Osteocyte (in vitro differentiated cells): Measurements from ENCODE around the gene SLC12A1. TPM values are rescaled to one million over a fixed set of nuclear protein-coding genes. Genes with fewer than 3 reads are reported as not detected.
A peak's percentile ranks its signal among the peaks of the same experiment; 100 is the strongest.

ENCODE experiments used
- DNase-seq: peaks from one replicate; pipeline ENCODE4 v3.0.0; 2021; ENCODE audit warnings: mixed read lengths; ENCODE audit not compliant: unreplicated experiment; ENCODE audit errors: extremely low spot score
- H3K27ac Mint-ChIP-seq: one replicate; pipeline ENCODE4 v1.8.0; 2021; ENCODE audit warnings: mild to moderate bottlenecking, mixed read lengths; ENCODE audit not compliant: unreplicated experiment
- H3K27me3 Mint-ChIP-seq: one replicate; pipeline ENCODE4 v1.8.0; 2021; ENCODE audit warnings: mixed read lengths; ENCODE audit not compliant: unreplicated experiment
- H3K36me3 Mint-ChIP-seq: one replicate; pipeline ENCODE4 v1.8.0; 2021; ENCODE audit warnings: mixed read lengths; ENCODE audit not compliant: unreplicated experiment
- H3K4me1 Mint-ChIP-seq: one replicate; pipeline ENCODE4 v1.8.0; 2021; ENCODE audit warnings: mixed read lengths; ENCODE audit not compliant: unreplicated experiment
- H3K4me3 Mint-ChIP-seq: one replicate; pipeline ENCODE4 v1.8.0; 2021; ENCODE audit warnings: mild to moderate bottlenecking, moderate library complexity, mixed read lengths; ENCODE audit not compliant: unreplicated experiment
- H3K9me3 Mint-ChIP-seq: one replicate; pipeline ENCODE4 v1.8.0; 2021; ENCODE audit warnings: mixed read lengths; ENCODE audit not compliant: unreplicated experiment
- total RNA-seq: library from RNA; stranded (reverse); gene quantifications from 2 replicates; pipeline ENCODE4 v1.2.1, GENCODE V29; 2021
- TF ChIP-seq, protein P1 (sequence below): fragments of 200-600 bp; sonication (generic); IDR thresholded peaks from 2 replicates; pipeline ENCODE4 v1.5.0; 2021; ENCODE audit warnings: antibody characterized with exemption, mild to moderate bottlenecking, moderate library complexity

The SLC12A1 gene
- total RNA-seq, 1 donor from 2014 or later, result not detected

DNA sequence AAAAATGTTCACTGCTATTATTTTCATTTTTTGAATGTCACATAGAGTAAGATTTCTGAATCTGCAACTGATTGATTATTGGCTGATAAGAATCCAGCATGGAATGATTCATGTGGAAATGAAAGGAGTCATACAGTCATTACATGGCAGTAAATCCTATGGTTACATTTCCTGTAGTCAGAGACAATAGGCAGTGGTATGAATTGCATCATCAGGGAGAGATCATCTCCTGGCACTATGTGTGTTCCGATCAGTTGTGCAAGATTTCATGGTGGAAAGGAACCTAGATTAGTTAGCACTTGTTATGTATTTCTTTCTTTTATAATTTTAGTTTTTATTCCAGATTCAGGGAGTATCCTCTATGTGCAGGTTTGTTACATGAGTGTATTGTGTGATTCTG, 38.8 kb downstream of the SLC12A1 start:
- DNase-seq, result no peak
- no peak overlapping the region for H3K4me3 Mint-ChIP-seq
- TF ChIP-seq, protein P1, sequence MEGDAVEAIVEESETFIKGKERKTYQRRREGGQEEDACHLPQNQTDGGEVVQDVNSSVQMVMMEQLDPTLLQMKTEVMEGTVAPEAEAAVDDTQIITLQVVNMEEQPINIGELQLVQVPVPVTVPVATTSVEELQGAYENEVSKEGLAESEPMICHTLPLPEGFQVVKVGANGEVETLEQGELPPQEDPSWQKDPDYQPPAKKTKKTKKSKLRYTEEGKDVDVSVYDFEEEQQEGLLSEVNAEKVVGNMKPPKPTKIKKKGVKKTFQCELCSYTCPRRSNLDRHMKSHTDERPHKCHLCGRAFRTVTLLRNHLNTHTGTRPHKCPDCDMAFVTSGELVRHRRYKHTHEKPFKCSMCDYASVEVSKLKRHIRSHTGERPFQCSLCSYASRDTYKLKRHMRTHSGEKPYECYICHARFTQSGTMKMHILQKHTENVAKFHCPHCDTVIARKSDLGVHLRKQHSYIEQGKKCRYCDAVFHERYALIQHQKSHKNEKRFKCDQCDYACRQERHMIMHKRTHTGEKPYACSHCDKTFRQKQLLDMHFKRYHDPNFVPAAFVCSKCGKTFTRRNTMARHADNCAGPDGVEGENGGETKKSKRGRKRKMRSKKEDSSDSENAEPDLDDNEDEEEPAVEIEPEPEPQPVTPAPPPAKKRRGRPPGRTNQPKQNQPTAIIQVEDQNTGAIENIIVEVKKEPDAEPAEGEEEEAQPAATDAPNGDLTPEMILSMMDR, result no peak
- no peak overlapping the region for H3K27ac Mint-ChIP-seq
- H3K9me3 Mint-ChIP-seq, result no peaks in the 10 kb centered on the region
- no peaks in the 10 kb centered on the region for H3K4me1 Mint-ChIP-seq
- no peaks in the 10 kb centered on the region for H3K36me3 Mint-ChIP-seq
- peaks cover 51% of the 10 kb centered on the region for H3K27me3 Mint-ChIP-seq

DNA sequence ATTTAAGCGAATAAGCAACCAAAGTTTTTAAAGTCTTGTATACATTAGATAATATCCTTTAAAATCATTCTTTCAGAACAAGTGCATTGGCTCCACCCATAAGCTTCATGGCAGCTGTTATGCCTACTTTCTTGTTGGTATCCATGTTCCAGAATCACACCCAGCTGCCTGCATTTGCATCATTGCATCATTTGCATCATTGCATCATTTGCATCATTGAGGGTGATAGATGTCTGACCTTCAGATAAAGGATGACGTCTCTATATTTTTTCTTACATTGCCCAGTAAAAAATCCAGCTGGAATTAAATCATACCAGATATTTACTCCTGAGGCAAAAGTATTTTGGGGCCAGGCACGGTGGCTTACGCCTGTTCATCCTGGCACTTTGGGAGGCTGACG, 42.3 kb downstream of the SLC12A1 start:
- Mint-ChIP-seq H3K4me3 (no peak overlapping the region), H3K9me3 (no peaks in the 10 kb centered on the region), H3K4me1 (no peaks in the 10 kb centered on the region), H3K27me3 (peaks cover 51% of the 10 kb centered on the region), H3K36me3 (no peaks in the 10 kb centered on the region), H3K27ac (no peak overlapping the region)
- TF ChIP-seq, protein P1, result no peak
- DNase-seq, result no peak

DNA sequence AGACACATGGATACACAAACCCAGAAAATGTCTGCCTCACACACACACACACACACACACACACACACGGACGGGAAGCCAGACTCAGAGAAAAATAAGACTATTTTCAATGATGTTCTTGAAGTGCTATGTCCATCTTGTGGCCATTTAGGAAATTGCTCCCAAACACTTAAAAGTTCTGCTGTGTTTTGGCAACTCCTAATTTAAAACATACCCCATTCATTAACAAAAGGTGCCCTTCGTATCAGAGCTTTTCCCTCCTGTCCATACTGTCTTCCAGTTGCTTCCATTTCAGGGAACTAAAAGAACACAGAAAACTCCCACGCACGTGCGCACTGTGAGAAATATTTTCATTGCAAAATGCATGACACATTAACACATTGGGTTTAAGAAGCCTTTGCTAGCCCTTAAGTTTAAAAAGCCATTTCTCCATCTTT, 44.6 kb downstream of the SLC12A1 start:
- no peak overlapping the region for H3K27ac Mint-ChIP-seq
- no peaks in the 10 kb centered on the region for H3K36me3 Mint-ChIP-seq
- no peaks in the 10 kb centered on the region for H3K9me3 Mint-ChIP-seq
- no peak overlapping the region for H3K4me3 Mint-ChIP-seq
- peaks cover 41% of the 10 kb centered on the region for H3K27me3 Mint-ChIP-seq
- TF ChIP-seq, protein P1, result peak; percentile 58
- no peak for DNase-seq
- H3K4me1 Mint-ChIP-seq, result no peaks in the 10 kb centered on the region

DNA sequence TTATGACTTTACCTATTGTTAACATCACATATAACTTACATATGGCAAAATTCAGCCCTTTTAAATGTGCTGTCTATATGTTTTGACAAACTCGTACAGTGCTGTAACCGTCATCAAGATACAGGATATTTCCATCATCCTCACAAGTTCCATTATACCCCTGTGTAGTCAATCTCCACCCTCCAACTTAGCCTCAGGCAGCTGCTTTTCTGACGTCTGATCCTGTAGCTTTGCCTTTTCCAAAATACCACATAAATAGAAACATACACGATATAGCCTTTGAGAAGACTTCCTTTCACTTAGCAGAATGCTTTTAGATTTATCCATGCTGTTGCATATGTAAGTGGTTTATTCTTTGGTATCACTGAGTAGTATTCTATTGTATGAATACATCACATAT, 47.1 kb downstream of the SLC12A1 start:
- no peak overlapping the region for H3K27ac Mint-ChIP-seq
- H3K27me3 Mint-ChIP-seq, result peaks cover 40% of the 10 kb centered on the region
- no peaks in the 10 kb centered on the region for H3K4me1 Mint-ChIP-seq
- TF ChIP-seq, protein P1, result no peak
- no peaks in the 10 kb centered on the region for H3K9me3 Mint-ChIP-seq
- no peak for DNase-seq
- no peaks in the 10 kb centered on the region for H3K36me3 Mint-ChIP-seq
- H3K4me3 Mint-ChIP-seq, result no peak overlapping the region

DNA sequence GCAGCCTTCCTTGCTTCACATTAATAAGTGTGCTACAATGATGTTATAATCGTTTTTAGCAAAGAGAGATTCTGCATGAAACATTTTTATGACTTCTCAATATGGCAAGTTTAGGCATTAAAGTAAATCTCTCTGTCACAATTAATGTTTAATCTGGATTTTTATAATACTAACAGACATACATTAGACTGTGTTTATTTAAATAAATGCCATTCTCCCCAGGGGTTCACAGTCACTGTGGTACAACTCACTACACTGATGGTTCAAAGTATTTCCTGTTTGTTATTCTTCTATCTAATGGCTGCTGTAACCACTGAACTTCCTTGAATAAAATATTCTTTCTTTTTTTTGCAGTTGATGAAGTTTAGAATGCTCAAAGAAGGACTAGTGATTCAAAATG, 59.0 kb downstream of the SLC12A1 start:
- Mint-ChIP-seq H3K4me3 (no peak overlapping the region), H3K27me3 (peaks cover 60% of the 10 kb centered on the region), H3K36me3 (no peaks in the 10 kb centered on the region), H3K4me1 (no peaks in the 10 kb centered on the region), H3K27ac (no peak overlapping the region), H3K9me3 (no peaks in the 10 kb centered on the region)
- no peak for DNase-seq
- TF ChIP-seq, protein P1, result no peak
